HUES64 (cell line): ENCODE measurements around the gene FNIP1.

Experiments
- H3K27ac ChIP-seq: 2 replicates; pipeline ENCODE4 v1.7.0; 2013; ENCODE audit warnings: low read depth, low read length, inconsistent platforms
- H3K27me3 ChIP-seq: 2 replicates; pipeline ENCODE4 v1.6.1; 2013; ENCODE audit warnings: mild to moderate bottlenecking, low read length; ENCODE audit not compliant: insufficient read depth
- H3K36me3 ChIP-seq: 2 replicates; pipeline ENCODE4 v1.6.1; 2013; ENCODE audit warnings: mild to moderate bottlenecking, low read length; ENCODE audit not compliant: insufficient read depth
- H3K4me1 ChIP-seq: 2 replicates; pipeline ENCODE4 v1.6.1; 2013; ENCODE audit warnings: mild to moderate bottlenecking, low read length, moderate library complexity; ENCODE audit not compliant: insufficient read depth
- H3K4me3 ChIP-seq: 2 replicates; pipeline ENCODE4 v1.5.1; 2013; ENCODE audit warnings: mild to moderate bottlenecking, low read length, moderate library complexity
- H3K9ac ChIP-seq: 2 replicates; pipeline ENCODE4 v1.6.1; 2013; ENCODE audit warnings: mild to moderate bottlenecking, low read depth, low read length
- H3K9me3 ChIP-seq: 2 replicates; pipeline ENCODE4 v1.6.1; 2013; ENCODE audit warnings: low read depth, low read length; ENCODE audit not compliant: insufficient read depth
- WGBS: fragments of 150-250, 120-280 bp; methylation state at CpG from one replicate; pipeline ENCODE4 v1.1.7; 2013; ENCODE audit warnings: missing lambda C conversion rate; 5-methylcytosine and 5-hydroxymethylcytosine counted together

Gene FNIP1

GRCh38 chr5:131812371-131813160, 15.7 kb upstream of the FNIP1 start:
- Histone ChIP-seq H3K36me3 (no peaks in the 10 kb centered on the region), H3K27ac (no peak overlapping the region), H3K9ac (no peak overlapping the region), H3K27me3 (no peaks in the 10 kb centered on the region), H3K9me3 (no peaks in the 10 kb centered on the region), H3K4me3 (no peak overlapping the region), H3K4me1 (no peaks in the 10 kb centered on the region)
- 91% methylated on average over 4 of the region's 4 CpGs for WGBS

DNA sequence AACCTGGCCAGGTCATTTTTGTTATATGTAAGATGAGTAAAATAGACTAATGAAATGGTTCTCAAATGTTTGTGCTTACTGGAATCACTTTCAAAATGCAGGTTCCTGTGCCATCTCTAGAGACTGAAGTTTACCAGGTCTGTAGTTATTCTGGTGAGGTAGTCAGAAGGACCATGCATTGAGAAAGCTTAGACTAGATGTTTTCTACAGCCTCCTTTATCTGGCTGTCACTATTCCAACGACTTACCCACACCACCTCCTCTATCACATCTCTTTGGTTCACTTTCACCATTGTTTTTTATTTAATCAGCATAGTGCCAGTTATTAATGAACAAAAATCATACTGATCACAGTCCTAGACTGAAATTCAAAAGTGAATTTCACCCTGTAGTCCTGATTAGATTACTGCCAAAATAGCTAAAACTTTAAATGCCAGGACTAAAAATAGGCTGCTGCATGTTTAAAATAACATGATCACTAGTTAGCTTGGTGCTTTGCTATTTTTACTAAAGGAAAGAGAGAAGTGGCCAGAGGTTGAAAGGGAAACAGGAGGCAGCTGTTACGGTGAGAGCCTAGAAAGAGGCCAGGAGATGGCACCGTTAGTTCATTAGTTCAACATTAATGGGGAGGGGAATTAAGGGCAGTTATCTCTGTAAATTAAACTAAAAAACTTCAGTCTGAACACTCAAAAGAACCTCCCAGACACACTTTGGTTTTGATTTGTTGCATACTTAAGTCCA, 13.9 kb upstream of the FNIP1 start:
- H3K9me3 ChIP-seq = no peaks in the 10 kb centered on the region
- WGBS = 54% methylated on average over 3 of the region's 3 CpGs
- no peaks in the 10 kb centered on the region for H3K36me3 ChIP-seq
- H3K27me3 ChIP-seq = no peaks in the 10 kb centered on the region
- no peaks in the 10 kb centered on the region for H3K4me1 ChIP-seq
- no peak overlapping the region for H3K4me3 ChIP-seq
- H3K27ac ChIP-seq = no peak overlapping the region
- H3K9ac ChIP-seq = no peak overlapping the region

DNA sequence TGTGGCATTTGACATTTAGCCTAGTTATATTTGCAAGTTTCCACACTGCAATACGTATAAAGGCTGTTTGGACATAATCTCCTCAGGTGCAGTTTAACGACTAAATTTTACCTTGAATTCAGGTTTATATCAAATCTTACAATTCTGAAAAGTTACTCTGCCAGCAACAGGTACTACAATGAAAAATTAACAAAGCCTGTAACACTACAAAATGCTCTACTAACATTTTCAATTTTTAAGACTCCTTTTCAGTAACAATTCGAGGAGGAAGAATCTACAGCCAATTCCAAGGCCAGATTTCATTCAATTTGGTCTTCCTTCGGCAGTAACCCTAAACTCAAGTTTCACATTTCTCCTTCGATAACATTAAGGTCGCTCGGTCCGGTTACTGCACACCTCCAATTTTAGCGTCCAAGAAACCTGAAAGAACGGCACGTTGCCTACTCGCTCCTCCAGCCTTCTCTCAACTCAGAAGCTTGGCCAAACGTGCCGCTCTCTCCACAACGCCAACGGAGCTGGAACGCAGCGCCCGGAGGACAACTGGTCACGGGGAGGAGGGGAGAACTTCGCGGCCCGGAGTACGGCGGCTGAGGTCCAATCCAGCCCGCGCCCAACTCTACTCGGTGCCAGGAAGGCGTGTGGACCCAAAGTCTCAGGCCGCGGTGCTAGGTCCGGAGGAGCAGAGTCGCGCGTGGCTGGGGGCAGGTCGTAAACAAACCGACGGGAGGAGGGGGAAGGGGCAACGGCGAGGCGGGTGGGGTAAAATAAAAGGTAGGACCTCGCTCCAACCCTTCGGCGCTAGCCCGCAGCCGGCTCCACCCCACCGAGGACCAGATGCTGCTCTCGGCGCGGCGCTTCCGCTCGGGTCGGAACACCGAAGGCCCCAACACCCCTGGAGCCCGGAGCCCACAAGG, 681 bp downstream of the FNIP1 start:
- no peaks in the 10 kb centered on the region for H3K4me1 ChIP-seq
- peak overlapping the region; percentile 71 for H3K4me3 ChIP-seq
- no peaks in the 10 kb centered on the region for H3K36me3 ChIP-seq
- H3K9me3 ChIP-seq = no peaks in the 10 kb centered on the region
- H3K27ac ChIP-seq = peak overlapping the region; percentile 84
- WGBS = 2% methylated on average over 56 of the region's 56 CpGs
- peaks cover 19% of the 10 kb centered on the region; the same call in 1 of the 2 replicates for H3K27me3 ChIP-seq
- peak overlapping the region; percentile 83 for H3K9ac ChIP-seq

GRCh38 chr5:131795228-131795627, 1.6 kb downstream of the FNIP1 start:
- 98% methylated on average over 6 of the region's 6 CpGs for WGBS
- Histone ChIP-seq H3K9me3 (no peaks in the 10 kb centered on the region), H3K36me3 (no peaks in the 10 kb centered on the region), H3K9ac (no peak overlapping the region), H3K4me1 (no peaks in the 10 kb centered on the region), H3K27me3 (peaks cover 14% of the 10 kb centered on the region; the same call in 1 of the 2 replicates), H3K4me3 (peak overlapping the region; percentile 71), H3K27ac (no peak overlapping the region)

- H3K9me3 ChIP-seq = no peaks in the 10 kb centered on the region
- no peak overlapping the region for H3K9ac ChIP-seq
- H3K27ac ChIP-seq = no peak overlapping the region
- no peaks in the 10 kb centered on the region for H3K36me3 ChIP-seq
- 98% methylated on average over 3 of the region's 4 CpGs for WGBS
- H3K27me3 ChIP-seq = peaks cover 14% of the 10 kb centered on the region; the same call in 1 of the 2 replicates
- no peak overlapping the region for H3K4me3 ChIP-seq
- no peaks in the 10 kb centered on the region for H3K4me1 ChIP-seq
Observed at GRCh38 chr5:131794586-131794985, 2.2 kb downstream of the FNIP1 start.

GRCh38 chr5:131792896-131793295, 3.9 kb downstream of the FNIP1 start:
- Histone ChIP-seq H3K27me3 (peaks cover 7% of the 10 kb centered on the region; the same call in 1 of the 2 replicates), H3K27ac (no peak overlapping the region), H3K4me1 (no peaks in the 10 kb centered on the region), H3K4me3 (no peak overlapping the region), H3K9ac (no peak overlapping the region), H3K36me3 (no peaks in the 10 kb centered on the region), H3K9me3 (no peaks in the 10 kb centered on the region)
- WGBS = 98% methylated on average over 2 of the region's 2 CpGs

DNA sequence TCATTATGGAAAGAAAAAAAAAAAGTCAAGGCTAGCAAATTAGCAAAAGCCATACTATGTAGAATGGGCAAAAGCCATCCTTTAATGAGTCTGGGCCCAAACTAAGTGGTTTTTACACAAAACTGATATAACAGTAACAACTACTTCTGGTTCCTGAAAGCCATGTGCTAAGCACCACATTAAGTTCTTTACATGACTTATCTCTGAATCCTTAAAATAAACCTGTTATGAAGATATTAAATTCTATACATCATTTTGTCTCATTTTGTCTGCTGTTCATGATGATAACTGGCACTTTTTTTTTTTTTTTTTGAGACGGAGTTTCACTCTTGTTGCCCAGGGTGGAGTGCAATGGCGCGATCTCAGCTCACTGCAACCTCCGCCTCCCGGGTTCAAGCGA, 5.0 kb downstream of the FNIP1 start:
- H3K9me3 ChIP-seq = no peaks in the 10 kb centered on the region
- no peaks in the 10 kb centered on the region for H3K36me3 ChIP-seq
- H3K27me3 ChIP-seq = peaks cover 3% of the 10 kb centered on the region; the same call in 1 of the 2 replicates
- no peak overlapping the region for H3K27ac ChIP-seq
- no peaks in the 10 kb centered on the region for H3K4me1 ChIP-seq
- H3K4me3 ChIP-seq = no peak overlapping the region
- H3K9ac ChIP-seq = no peak overlapping the region
- WGBS = 98% methylated on average over 6 of the region's 6 CpGs

- H3K36me3 ChIP-seq = no peaks in the 10 kb centered on the region
- no peaks in the 10 kb centered on the region for H3K4me1 ChIP-seq
- H3K4me3 ChIP-seq = no peak overlapping the region
- H3K27ac ChIP-seq = no peak overlapping the region
- H3K9me3 ChIP-seq = no peaks in the 10 kb centered on the region
- WGBS = 98% methylated on average over 2 of the region's 2 CpGs
- no peak overlapping the region for H3K9ac ChIP-seq
- peaks cover 3% of the 10 kb centered on the region; the same call in 1 of the 2 replicates for H3K27me3 ChIP-seq
Observed at GRCh38 chr5:131790550-131790949, 6.3 kb downstream of the FNIP1 start.

- Histone ChIP-seq H3K4me1 (no peaks in the 10 kb centered on the region), H3K4me3 (no peak overlapping the region), H3K27ac (no peak overlapping the region), H3K9me3 (no peaks in the 10 kb centered on the region), H3K36me3 (no peaks in the 10 kb centered on the region), H3K9ac (no peak overlapping the region), H3K27me3 (no peaks in the 10 kb centered on the region)
- 95% methylated on average over 3 of the region's 3 CpGs for WGBS
Observed at GRCh38 chr5:131789765-131790164, 7.1 kb downstream of the FNIP1 start.

GRCh38 chr5:131787736-131788135, 9.1 kb downstream of the FNIP1 start:
- no peaks in the 10 kb centered on the region for H3K9me3 ChIP-seq
- H3K27ac ChIP-seq = no peak overlapping the region
- peaks cover 10% of the 10 kb centered on the region for H3K4me1 ChIP-seq
- H3K4me3 ChIP-seq = no peak overlapping the region
- no peaks in the 10 kb centered on the region for H3K36me3 ChIP-seq
- WGBS = 95% methylated on average over 4 of the region's 4 CpGs
- H3K27me3 ChIP-seq = no peaks in the 10 kb centered on the region
- H3K9ac ChIP-seq = no peak overlapping the region
